HepG2 (cell line): ENCODE data around the gene KRT71.

Experiments used
- CHD4 ChIP-seq: fragments of 200-600 bp; sonication (generic); IDR thresholded peaks from 2 replicates; pipeline ENCODE4 v1.7.0; 2017; ENCODE audit warnings: mild to moderate bottlenecking, low read length, borderline replicate concordance
- FOXA1 ChIP-seq, 2 experiments: fragments of 450-650 bp in 1 of 2; sonication (generic) in 1 of 2; formaldehyde crosslinking in 1 of 2; IDR thresholded peaks; 2 replicates each; pipeline versions ENCODE4 v1.4.0 to v1.6.1; 2016 to 2020; ENCODE audit warnings: missing genetic modification reagents in 1 of 2
- FOXP1 ChIP-seq, 2 experiments: fragments of 450-650 bp in 1 of 2; IDR thresholded peaks; 2 replicates each; pipeline ENCODE4 v1.6.1; 2017 to 2018; ENCODE audit warnings: antibody characterized with exemption in 1 of 2
- TF ChIP-seq, protein P1 (sequence below): sonication (generic); formaldehyde crosslinking; conservative IDR thresholded peaks from 2 replicates; pipeline ENCODE4 v1.8.1; 2023; ENCODE audit warnings: missing genetic modification reagents

DNA sequence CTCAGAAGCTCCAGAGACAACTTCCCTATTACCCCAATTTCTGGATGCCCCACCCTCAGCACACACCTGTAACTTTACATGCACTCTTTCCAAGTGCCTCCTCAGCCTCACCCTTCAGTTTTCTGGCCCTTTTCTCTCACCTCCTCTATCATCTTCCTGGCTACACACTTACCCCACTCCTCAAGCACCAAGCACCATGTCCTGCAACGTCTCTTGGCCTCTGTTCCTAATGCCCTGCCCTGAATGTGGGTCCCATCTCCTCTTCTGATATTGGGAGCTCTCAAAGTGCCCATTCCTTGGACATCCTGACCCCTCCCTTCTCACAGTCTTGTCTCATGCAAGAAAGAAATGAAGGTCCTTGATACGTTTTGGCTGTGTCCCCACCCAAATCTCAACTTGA, 47.1 kb upstream of the KRT71 start:
- TF ChIP-seq FOXP1 (IDR thresholded peaks at IDR 0.05) (no peak), FOXP1 (CRISPR knock-in tag; IDR thresholded peaks at IDR 0.05) (no peak), CHD4 (no peak), FOXA1 (IDR thresholded peaks at IDR 0.05) (no peak), FOXA1 (CRISPR knock-in tag; IDR thresholded peaks at IDR 0.05) (no peak)
- TF ChIP-seq, protein P1, sequence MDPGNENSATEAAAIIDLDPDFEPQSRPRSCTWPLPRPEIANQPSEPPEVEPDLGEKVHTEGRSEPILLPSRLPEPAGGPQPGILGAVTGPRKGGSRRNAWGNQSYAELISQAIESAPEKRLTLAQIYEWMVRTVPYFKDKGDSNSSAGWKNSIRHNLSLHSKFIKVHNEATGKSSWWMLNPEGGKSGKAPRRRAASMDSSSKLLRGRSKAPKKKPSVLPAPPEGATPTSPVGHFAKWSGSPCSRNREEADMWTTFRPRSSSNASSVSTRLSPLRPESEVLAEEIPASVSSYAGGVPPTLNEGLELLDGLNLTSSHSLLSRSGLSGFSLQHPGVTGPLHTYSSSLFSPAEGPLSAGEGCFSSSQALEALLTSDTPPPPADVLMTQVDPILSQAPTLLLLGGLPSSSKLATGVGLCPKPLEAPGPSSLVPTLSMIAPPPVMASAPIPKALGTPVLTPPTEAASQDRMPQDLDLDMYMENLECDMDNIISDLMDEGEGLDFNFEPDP (CRISPR knock-in tag), result no peak
